AG04450 (cell line): Measurements from ENCODE around the gene SEMA4A. TPM values are rescaled to one million over a fixed set of nuclear protein-coding genes. Genes with fewer than 3 reads are reported as not detected.
A peak's percentile ranks its signal among the peaks of the same experiment; 100 is the strongest.

Source experiments
- CTCF ChIA-PET: fragments of 300-600, 350-600 bp; formaldehyde crosslinking; extraction: SDS; loops from one replicate; lab custom pipeline; 2022; ENCODE audit warnings: antibody characterized with exemption, inconsistent platforms; lab: Charles Lee
- POLR2A ChIA-PET: fragments of 350-600 bp; formaldehyde crosslinking; extraction: SDS; loops from one replicate; lab custom pipeline; 2021; ENCODE audit warnings: antibody characterized with exemption, inconsistent platforms; lab: Yijun Ruan, JAX
- DNase-seq: peaks from one replicate; pipeline ENCODE4 v3.0.0-alpha.2; 2011; ENCODE audit warnings: low read depth, low spot score
- H3K27ac ChIP-seq: one replicate; pipeline ENCODE4 v1.5.1; 2012; ENCODE audit warnings: low read depth, low read length, control low read depth
- H3K27me3 ChIP-seq: one replicate; pipeline ENCODE4 v1.6.0; 2012; ENCODE audit warnings: low read length; ENCODE audit not compliant: control insufficient read depth, insufficient read depth
- H3K4me3 ChIP-seq: 2 replicates; pipeline ENCODE4 v1.5.1; 2011; ENCODE audit warnings: mild to moderate bottlenecking, low read depth, low read length, control low read depth
- H3K9me3 ChIP-seq: 2 replicates; pipeline ENCODE4 v1.5.1; 2012; ENCODE audit warnings: low read length; ENCODE audit not compliant: control insufficient read depth, insufficient read depth
- polyA plus RNA-seq: library from polyadenylated mRNA; depleted of rRNA; stranded (reverse); fragments of >200 nt; gene quantifications from 2 replicates; pipeline ENCODE4 v1.2.3, GENCODE V29; 2011
- TF ChIP-seq, protein P1 (sequence below): IDR thresholded peaks from 2 replicates; pipeline ENCODE4 v1.5.1; 2011; ENCODE audit warnings: low read depth, low read length, control low read depth, inconsistent platforms

SEMA4A gene
- polyA plus RNA-seq, 1 experiment: 0.60 TPM

- TF ChIP-seq, protein P1, sequence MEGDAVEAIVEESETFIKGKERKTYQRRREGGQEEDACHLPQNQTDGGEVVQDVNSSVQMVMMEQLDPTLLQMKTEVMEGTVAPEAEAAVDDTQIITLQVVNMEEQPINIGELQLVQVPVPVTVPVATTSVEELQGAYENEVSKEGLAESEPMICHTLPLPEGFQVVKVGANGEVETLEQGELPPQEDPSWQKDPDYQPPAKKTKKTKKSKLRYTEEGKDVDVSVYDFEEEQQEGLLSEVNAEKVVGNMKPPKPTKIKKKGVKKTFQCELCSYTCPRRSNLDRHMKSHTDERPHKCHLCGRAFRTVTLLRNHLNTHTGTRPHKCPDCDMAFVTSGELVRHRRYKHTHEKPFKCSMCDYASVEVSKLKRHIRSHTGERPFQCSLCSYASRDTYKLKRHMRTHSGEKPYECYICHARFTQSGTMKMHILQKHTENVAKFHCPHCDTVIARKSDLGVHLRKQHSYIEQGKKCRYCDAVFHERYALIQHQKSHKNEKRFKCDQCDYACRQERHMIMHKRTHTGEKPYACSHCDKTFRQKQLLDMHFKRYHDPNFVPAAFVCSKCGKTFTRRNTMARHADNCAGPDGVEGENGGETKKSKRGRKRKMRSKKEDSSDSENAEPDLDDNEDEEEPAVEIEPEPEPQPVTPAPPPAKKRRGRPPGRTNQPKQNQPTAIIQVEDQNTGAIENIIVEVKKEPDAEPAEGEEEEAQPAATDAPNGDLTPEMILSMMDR: peak; percentile 95
- H3K27ac ChIP-seq: peak overlapping the region; percentile 100
- H3K27me3 ChIP-seq: no peaks in the 10 kb centered on the region
- H3K4me3 ChIP-seq: peak overlapping the region; percentile 49
- no peaks in the 10 kb centered on the region for H3K9me3 ChIP-seq
- peak; percentile 93 for DNase-seq
- CTCF ChIA-PET: interaction anchor here (0.6 to 32.7 kb wide), 17 partner anchors 10 to 168 kb away, joined by 3 to 682 read pairs (median 4); partner anchors contain the start of gene LMNA
- POLR2A ChIA-PET: interaction anchor here (0.5 to 5.8 kb wide), 8 partner anchors 11 to 905 kb away, joined by 3 to 125 read pairs (median 4); partner anchors contain the start of gene LMNA
Observed at GRCh38 chr1:156129687-156130577, 23.5 kb upstream of the SEMA4A start.

- H3K9me3 ChIP-seq: no peaks in the 10 kb centered on the region
- ChIA-PET CTCF (interaction anchor here (1.1 to 32.7 kb wide), 9 partner anchors 9 to 167 kb away, joined by 3 to 682 read pairs (median 10); partner anchors contain the start of gene LMNA), POLR2A (interaction anchor here (1.9 to 5.8 kb wide), 3 partner anchors 17 to 33 kb away, joined by 14 to 125 read pairs (median 36); partner anchors contain the start of gene LMNA)
- TF ChIP-seq, protein P1: no peak
- peak overlapping the region; percentile 73 for H3K27ac ChIP-seq
- no peak overlapping the region for H3K4me3 ChIP-seq
- DNase-seq: no peak
- no peaks in the 10 kb centered on the region for H3K27me3 ChIP-seq
Observed at GRCh38 chr1:156130578-156130942, 22.8 kb upstream of the SEMA4A start.

GRCh38 chr1:156134716-156135435 is 18.5 kb upstream of the SEMA4A start:
- Histone ChIP-seq H3K27me3 (no peaks in the 10 kb centered on the region), H3K9me3 (no peaks in the 10 kb centered on the region; the same call in 1 of the 2 replicates), H3K27ac (no peak overlapping the region), H3K4me3 (no peak overlapping the region)
- no peak for DNase-seq
- TF ChIP-seq, protein P1: no peak
- CTCF ChIA-PET: interaction anchor here (2.4 to 32.7 kb wide), 2 partner anchors 37 to 90 kb away, joined by 10 to 682 read pairs; no protein-coding TSS in a partner anchor
- POLR2A ChIA-PET: no interaction called here

DNA sequence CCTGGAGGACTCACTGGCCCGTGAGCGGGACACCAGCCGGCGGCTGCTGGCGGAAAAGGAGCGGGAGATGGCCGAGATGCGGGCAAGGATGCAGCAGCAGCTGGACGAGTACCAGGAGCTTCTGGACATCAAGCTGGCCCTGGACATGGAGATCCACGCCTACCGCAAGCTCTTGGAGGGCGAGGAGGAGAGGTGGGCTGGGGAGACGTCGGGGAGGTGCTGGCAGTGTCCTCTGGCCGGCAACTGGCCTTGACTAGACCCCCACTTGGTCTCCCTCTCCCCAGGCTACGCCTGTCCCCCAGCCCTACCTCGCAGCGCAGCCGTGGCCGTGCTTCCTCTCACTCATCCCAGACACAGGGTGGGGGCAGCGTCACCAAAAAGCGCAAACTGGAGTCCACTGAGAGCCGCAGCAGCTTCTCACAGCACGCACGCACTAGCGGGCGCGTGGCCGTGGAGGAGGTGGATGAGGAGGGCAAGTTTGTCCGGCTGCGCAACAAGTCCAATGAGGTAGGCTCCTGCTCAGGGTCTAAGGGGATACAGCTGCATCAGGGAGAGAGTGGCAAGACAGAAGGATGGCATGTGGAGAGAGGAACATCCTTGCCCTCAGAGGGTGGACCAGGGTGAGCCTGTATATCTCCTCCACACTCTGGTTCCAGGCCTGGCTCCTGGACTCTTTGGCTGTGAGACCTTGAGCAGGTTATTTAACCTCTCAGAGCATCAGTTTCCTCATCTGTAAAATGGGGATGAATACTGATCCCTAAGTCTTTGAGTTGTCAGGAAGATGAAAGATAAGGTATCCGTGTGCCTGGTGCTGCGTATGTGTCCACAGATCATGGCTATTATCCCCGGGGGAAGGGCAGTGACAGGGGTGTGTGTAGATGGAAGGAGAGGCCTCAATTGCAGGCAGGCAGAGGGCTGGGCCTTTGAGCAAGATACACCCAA is 17.2 kb upstream of the SEMA4A start:
- DNase-seq: no peak
- ChIA-PET POLR2A (no interaction called here), CTCF (interaction anchor here (1.1 to 32.7 kb wide), 3 partner anchors 38 to 89 kb away, joined by 3 to 682 read pairs (median 10); no protein-coding TSS in a partner anchor)
- Histone ChIP-seq H3K27me3 (no peaks in the 10 kb centered on the region), H3K4me3 (no peak overlapping the region), H3K9me3 (no peaks in the 10 kb centered on the region; the same call in 1 of the 2 replicates), H3K27ac (no peak overlapping the region)
- TF ChIP-seq, protein P1: no peak
